GM12875 (cell line): Measurements from ENCODE around the gene SEC14L5.

Experiments used
- H3K4me3 ChIP-seq: one replicate; pipeline ENCODE4 v1.5.1; 2011; ENCODE audit warnings: low read depth, low read length, control low read depth
- TF ChIP-seq, protein P1 (sequence below): IDR thresholded peaks from 2 replicates; pipeline ENCODE4 v1.5.1; 2011; ENCODE audit warnings: low read depth, mild to moderate bottlenecking, control low read depth, inconsistent platforms, low read length, moderate library complexity, borderline replicate concordance; ENCODE audit not compliant: insufficient read depth

The SEC14L5 gene

DNA sequence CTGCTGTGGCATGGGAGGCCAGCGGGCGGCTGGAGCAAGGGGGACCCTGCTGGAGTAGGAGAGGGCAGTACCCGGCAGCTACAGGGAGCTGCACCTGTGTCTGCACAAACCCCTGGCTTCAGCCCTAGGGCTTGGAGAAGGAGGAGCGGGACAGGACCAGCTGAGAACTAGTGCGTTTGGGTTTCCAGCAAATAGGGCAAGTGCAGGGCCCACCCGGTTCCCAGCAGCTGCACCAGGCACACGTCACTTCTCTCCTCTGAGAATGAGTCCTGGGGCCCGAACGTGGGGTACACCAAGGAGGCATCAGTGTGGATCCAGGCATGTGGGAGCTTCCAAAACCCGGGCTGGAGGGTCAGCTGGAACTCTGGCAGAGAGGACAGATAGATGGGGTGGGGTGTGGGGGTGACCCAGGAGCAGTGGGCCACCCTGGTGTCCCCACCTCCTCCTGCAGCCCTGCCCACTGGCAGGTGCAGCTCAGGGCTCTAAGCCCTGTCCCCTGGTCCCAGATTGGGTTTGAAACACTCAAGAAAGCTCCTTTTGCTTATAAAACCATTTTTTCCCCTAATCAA, 102.0 kb downstream of the SEC14L5 start:
- TF ChIP-seq, protein P1, sequence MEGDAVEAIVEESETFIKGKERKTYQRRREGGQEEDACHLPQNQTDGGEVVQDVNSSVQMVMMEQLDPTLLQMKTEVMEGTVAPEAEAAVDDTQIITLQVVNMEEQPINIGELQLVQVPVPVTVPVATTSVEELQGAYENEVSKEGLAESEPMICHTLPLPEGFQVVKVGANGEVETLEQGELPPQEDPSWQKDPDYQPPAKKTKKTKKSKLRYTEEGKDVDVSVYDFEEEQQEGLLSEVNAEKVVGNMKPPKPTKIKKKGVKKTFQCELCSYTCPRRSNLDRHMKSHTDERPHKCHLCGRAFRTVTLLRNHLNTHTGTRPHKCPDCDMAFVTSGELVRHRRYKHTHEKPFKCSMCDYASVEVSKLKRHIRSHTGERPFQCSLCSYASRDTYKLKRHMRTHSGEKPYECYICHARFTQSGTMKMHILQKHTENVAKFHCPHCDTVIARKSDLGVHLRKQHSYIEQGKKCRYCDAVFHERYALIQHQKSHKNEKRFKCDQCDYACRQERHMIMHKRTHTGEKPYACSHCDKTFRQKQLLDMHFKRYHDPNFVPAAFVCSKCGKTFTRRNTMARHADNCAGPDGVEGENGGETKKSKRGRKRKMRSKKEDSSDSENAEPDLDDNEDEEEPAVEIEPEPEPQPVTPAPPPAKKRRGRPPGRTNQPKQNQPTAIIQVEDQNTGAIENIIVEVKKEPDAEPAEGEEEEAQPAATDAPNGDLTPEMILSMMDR: no peak
- no peak overlapping the region for H3K4me3 ChIP-seq

GRCh38 chr16:5062051-5062450, 103.9 kb downstream of the SEC14L5 start:
- H3K4me3 ChIP-seq: no peak overlapping the region
- TF ChIP-seq, protein P1: no peak

GRCh38 chr16:5062790-5063765, 104.9 kb downstream of the SEC14L5 start:
- H3K4me3 ChIP-seq: no peak overlapping the region
- TF ChIP-seq, protein P1: 0 out of 2 replicates have a peak, but pooled peaks have one; percentile 4

DNA sequence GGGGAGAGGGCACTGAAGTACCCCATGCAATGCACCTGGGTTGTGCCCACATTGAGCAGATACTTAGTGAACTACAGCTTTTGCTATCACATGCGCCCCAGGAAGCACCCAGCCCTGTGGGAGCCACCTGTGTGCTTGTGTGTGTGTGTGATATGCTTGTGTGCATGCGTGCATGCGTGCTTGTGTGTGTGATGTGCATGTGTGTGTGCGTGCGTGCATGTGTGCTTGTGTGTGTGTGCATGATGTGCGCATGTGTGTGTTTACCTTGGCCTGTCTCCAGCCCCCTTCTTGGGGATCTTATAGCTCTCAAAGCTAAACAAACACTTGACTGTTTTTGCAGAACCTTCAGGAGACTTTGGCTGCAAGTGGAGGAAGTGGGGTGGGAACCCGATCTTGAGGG, 106.8 kb downstream of the SEC14L5 start:
- no peak overlapping the region for H3K4me3 ChIP-seq
- TF ChIP-seq, protein P1: no peak

GRCh38 chr16:5065326-5065725, 107.2 kb downstream of the SEC14L5 start:
- TF ChIP-seq, protein P1: no peak
- H3K4me3 ChIP-seq: no peak overlapping the region

- no peak within 1 kb of the TSS for H3K4me3 ChIP-seq
- TF ChIP-seq, protein P1: no peak
Measured at GRCh38 chr16:5065813-5066212, 107.7 kb downstream of the SEC14L5 start, which contains the start of gene C16orf89. C16orf89 (minus strand) TSS chr16:5065956; CDS start chr16:5065908, 48 bp downstream.

GRCh38 chr16:5066511-5066910, 108.4 kb downstream of the SEC14L5 start:
- TF ChIP-seq, protein P1: no peak

More at GRCh38 chr16:5066511-5066910, 108.4 kb downstream of the SEC14L5 start:
- no peak overlapping the region for H3K4me3 ChIP-seq
